Kidney epithelial cell (primary cell): Measurements from ENCODE around the gene FAAH. TPM values are rescaled to one million over a fixed set of nuclear protein-coding genes. Genes with fewer than 3 reads are reported as not detected.

Source experiments
- DNase-seq: peaks from one replicate; pipeline ENCODE4 v3.0.0-alpha.2; 2010; ENCODE audit warnings: low read depth
- H3K27me3 ChIP-seq: 2 replicates; pipeline ENCODE4 v1.6.0; 2011; ENCODE audit warnings: low read length; ENCODE audit not compliant: control insufficient read depth, insufficient read depth
- H3K36me3 ChIP-seq: 2 replicates; pipeline ENCODE4 v1.5.1; 2011; ENCODE audit warnings: low read length; ENCODE audit not compliant: control insufficient read depth, insufficient read depth
- H3K4me3 ChIP-seq: 2 replicates; pipeline ENCODE4 v1.5.1; 2011; ENCODE audit warnings: low read depth, mild to moderate bottlenecking, control low read depth, low read length
- CTCF ChIP-seq: IDR thresholded peaks from 2 replicates; pipeline ENCODE4 v1.5.1; 2011; ENCODE audit warnings: mild to moderate bottlenecking, moderate library complexity, low read length, control low read depth, inconsistent platforms; ENCODE audit not compliant: insufficient read depth, poor library complexity, severe bottlenecking
- total RNA-seq: library from RNA; depleted of rRNA; stranded (reverse); fragments of >200 nt; gene quantifications from 2 replicates; pipeline ENCODE4 v1.2.3, GENCODE V29; 2015

Gene FAAH
- total RNA-seq, 1 donor from 2014 or later: 8.5 TPM

GRCh38 chr1:46440478-46440877 lies 46.4 kb downstream of the FAAH start:
- Histone ChIP-seq H3K4me3 (no peak overlapping the region), H3K27me3 (peaks cover 16% of the 10 kb centered on the region), H3K36me3 (no peaks in the 10 kb centered on the region)
- TF ChIP-seq CTCF: no peak
- no peak for DNase-seq

- peak; percentile 37 for DNase-seq
- TF ChIP-seq CTCF: peak; percentile 92
- peak overlapping the region; percentile 26 for H3K4me3 ChIP-seq
- H3K36me3 ChIP-seq: no peaks in the 10 kb centered on the region
- peaks cover 23% of the 10 kb centered on the region for H3K27me3 ChIP-seq
These were observed 48.4 kb downstream of the FAAH start for GRCh38 chr1:46442317-46443161.

GRCh38 chr1:46444466-46444865 lies 50.3 kb downstream of the FAAH start:
- no peak for TF ChIP-seq CTCF
- Histone ChIP-seq H3K4me3 (no peak overlapping the region), H3K27me3 (peaks cover 36% of the 10 kb centered on the region), H3K36me3 (no peaks in the 10 kb centered on the region)
- no peak for DNase-seq

- Histone ChIP-seq H3K36me3 (no peaks in the 10 kb centered on the region), H3K4me3 (no peak overlapping the region), H3K27me3 (peaks cover 41% of the 10 kb centered on the region)
- TF ChIP-seq CTCF: peak; percentile 17
- DNase-seq: no peak
These were observed 51.7 kb downstream of the FAAH start for GRCh38 chr1:46445773-46446256.

- peak; percentile 92 for TF ChIP-seq CTCF
- no peaks in the 10 kb centered on the region for H3K36me3 ChIP-seq
- H3K27me3 ChIP-seq: peaks cover 49% of the 10 kb centered on the region
- no peak overlapping the region for H3K4me3 ChIP-seq
- peak; percentile 25 for DNase-seq
These were observed 52.8 kb downstream of the FAAH start for GRCh38 chr1:46446646-46447498.
